Heart left ventricle (tissue), 16 donors: ENCODE measurements around the gene SELENOM. TPM values are rescaled to one million over a fixed set of nuclear protein-coding genes. Genes with fewer than 3 reads are reported as not detected.
"Not testable (repeated sequence)": the region's sequence is repeated elsewhere in the genome, so short reads cannot be mapped to it uniquely, and the experiment has no call there.

Source experiments
- ATAC-seq, 4 donors: fragments of 200-7000 bp; cut with Tn5 transposase; one replicate each; pipeline ENCODE4 v1.9.1; 2020 to 2022; ENCODE audit warnings: moderate library complexity in 4 of 4, mild to moderate bottlenecking in 3 of 4, moderate number of reproducible peaks in 1 of 4
- DNase-seq, 5 donors: peaks; one replicate each; pipeline ENCODE4 v3.0.0-alpha.2; 2020
- H3K27ac ChIP-seq, 12 donors: fragments of 200-600 bp; sonication (generic) in 4 of 12; one replicate each; pipeline versions ENCODE4 v1.5.0 to v1.8.0; 2016 to 2022; ENCODE audit warnings: mild to moderate bottlenecking in 2 of 12
- H3K27me3 ChIP-seq, 9 donors: fragments of 200-600 bp; sonication (generic) in 2 of 9; one replicate each; pipeline versions ENCODE4 v1.5.1 to v1.8.0; 2016 to 2022; ENCODE audit warnings: mild to moderate bottlenecking in 3 of 9
- H3K36me3 ChIP-seq, 9 donors: fragments of 200-600 bp; sonication (generic) in 2 of 9; one replicate each; pipeline versions ENCODE4 v1.5.0 to v1.8.0; 2018 to 2022; ENCODE audit warnings: mild to moderate bottlenecking in 2 of 9
- H3K4me1 ChIP-seq, 12 donors: fragments of 200-600 bp; sonication (generic) in 4 of 12; one replicate each; pipeline versions ENCODE4 v1.5.0 to v1.8.0; 2016 to 2022; ENCODE audit warnings: mild to moderate bottlenecking in 3 of 12
- H3K4me3 ChIP-seq, 12 donors: fragments of 200-600 bp; sonication (generic) in 4 of 12; one replicate each; pipeline versions ENCODE4 v1.5.0 to v1.8.0; 2017 to 2022; ENCODE audit warnings: mild to moderate bottlenecking in 9 of 12, moderate library complexity in 4 of 12
- H3K9me3 ChIP-seq, 12 donors: fragments of 200-600 bp; sonication (generic) in 4 of 12; one replicate each; pipeline versions ENCODE4 v1.5.0 to v1.8.0; 2016 to 2022; ENCODE audit warnings: mild to moderate bottlenecking in 1 of 12
- POLR2A ChIP-seq, 2 donors: fragments of 450-650 bp; IDR thresholded peaks; one replicate each; pipeline ENCODE4 v1.6.1; 2017; ENCODE audit warnings: antibody characterized with exemption in 2 of 2, mild to moderate bottlenecking in 2 of 2, moderate library complexity in 2 of 2
- WGBS, 4 donors: extraction: QIAGEN DNeasy Blood & Tissue Kit in 2 of 4; methylation state at CpG; one replicate each; pipeline versions ENCODE4 v1.1.5 to v1.1.7; 2013 to 2018; 5-methylcytosine and 5-hydroxymethylcytosine counted together
- intact Hi-C, 10 donors: fragments of 100-400 bp; cut with DNase I; formaldehyde crosslinking; loops; one replicate each; pipeline versions ENCODE4 v1.11.1 to v1.14.2; 2022
- polyA plus RNA-seq, 2 donors: library from polyadenylated mRNA; stranded (reverse); fragments of 200-250 nt; gene quantifications; one replicate each; pipeline ENCODE4 v1.2.3, GENCODE V29; 2013
- total RNA-seq, 9 donors: library from RNA; depleted of rRNA in 2 of 9; stranded (reverse); fragments of >200 nt in 2 of 9; fragmentation: NEBNext Ultra II Directional in 3 of 9; extraction: Animal tissue kit (Norgen Biotek cat#: 25700) in 3 of 9; gene quantifications; one replicate each; pipeline versions ENCODE4 v1.1.0 to v1.2.4, GENCODE V29; 2016 to 2023
- TF ChIP-seq, protein P1 (sequence below), 12 donors: fragments of 200-600 bp; sonication (generic) in 4 of 12; IDR thresholded peaks; one replicate each; pipeline versions ENCODE4 v1.5.0 to v1.8.0; 2018 to 2022; ENCODE audit warnings: antibody characterized with exemption in 12 of 12, mild to moderate bottlenecking in 5 of 12
- donor health status: ischemic (EF 13 %, LVEDD 7.1; RV severe dilation, severe dysfunction).
- donor health status: healthy with polysubstance abuse.
- donor health status: DM: no; HTN: yes; CAD: no.
- donor health status: DM: no; HTN: no; CAD: no.
- donor health status: ischemic (EF 25% LVEDD 6.9; RV normal size, moderate dysfunction).
- donor health status: ischemic (EF 25% LVEDD 5.7; RV mildly dilated, moderate dysfunction).
- donor health status: healthy.
- donor health status: DM: yes; HTN: yes; CAD: no.
- donor health status: ischemic (EF 35%, LVEDD 5.7; RV mildly dilated, moderate dysfunction).
- donor health status: nonischemic (EF 11% LVEDD 7.7; RV severe dilation, severe dysfunction).
- donor health status: DM: yes; HTN: yes; CAD: no.
- donor health status: PGD.
- donor health status: ischemic (EF 29% LVEDD 5.4; RV normal size, mild dysfunction).
- donor health status: nonischemic (EF 23%, LVEDD 6.1; RV moderate dilation, normal function).

SELENOM gene
- total and polyA plus RNA-seq, 11 donors: 35.0 to 183 (median 55.0) TPM

DNA sequence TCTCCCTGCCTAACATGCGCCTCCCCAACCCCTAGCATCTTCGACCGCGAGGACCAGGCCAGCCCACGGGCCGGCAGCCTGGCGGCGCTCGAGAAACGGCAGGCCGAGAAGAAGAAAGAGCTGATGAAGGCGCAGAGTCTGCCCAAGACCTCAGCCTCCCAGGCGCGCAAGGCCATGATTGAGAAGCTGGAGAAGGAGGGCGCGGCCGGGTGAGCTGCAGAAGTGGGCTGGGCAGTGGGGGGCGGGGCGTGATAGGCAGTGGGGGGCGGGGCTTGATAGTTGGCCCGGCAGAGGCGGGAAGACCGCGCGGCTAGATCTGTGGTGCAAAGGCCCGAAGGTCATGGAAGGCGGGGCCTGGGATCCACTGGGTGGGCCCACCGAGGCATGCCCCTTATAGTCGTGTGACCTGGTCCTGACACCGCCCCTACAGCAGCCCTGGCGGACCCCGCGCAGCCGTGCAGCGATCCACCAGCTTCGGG lies 8.7 kb downstream of the SELENOM start:
- H3K4me3 ChIP-seq: no peak overlapping the region
- H3K9me3 ChIP-seq: no peaks in the 10 kb centered on the region
- intact Hi-C loops: loop anchor here in 1 of 10 donors (10.0 kb wide), 1 partner anchor 46 kb away; the partner anchor contains the start of gene PLA2G3
- TF ChIP-seq POLR2A (IDR thresholded peaks at IDR 0.05): no peak
- TF ChIP-seq, protein P1, sequence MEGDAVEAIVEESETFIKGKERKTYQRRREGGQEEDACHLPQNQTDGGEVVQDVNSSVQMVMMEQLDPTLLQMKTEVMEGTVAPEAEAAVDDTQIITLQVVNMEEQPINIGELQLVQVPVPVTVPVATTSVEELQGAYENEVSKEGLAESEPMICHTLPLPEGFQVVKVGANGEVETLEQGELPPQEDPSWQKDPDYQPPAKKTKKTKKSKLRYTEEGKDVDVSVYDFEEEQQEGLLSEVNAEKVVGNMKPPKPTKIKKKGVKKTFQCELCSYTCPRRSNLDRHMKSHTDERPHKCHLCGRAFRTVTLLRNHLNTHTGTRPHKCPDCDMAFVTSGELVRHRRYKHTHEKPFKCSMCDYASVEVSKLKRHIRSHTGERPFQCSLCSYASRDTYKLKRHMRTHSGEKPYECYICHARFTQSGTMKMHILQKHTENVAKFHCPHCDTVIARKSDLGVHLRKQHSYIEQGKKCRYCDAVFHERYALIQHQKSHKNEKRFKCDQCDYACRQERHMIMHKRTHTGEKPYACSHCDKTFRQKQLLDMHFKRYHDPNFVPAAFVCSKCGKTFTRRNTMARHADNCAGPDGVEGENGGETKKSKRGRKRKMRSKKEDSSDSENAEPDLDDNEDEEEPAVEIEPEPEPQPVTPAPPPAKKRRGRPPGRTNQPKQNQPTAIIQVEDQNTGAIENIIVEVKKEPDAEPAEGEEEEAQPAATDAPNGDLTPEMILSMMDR (IDR thresholded peaks at IDR 0.05): no peak
- 61 to 63% (median 62%) methylated on average over 31 to 36 of the region's 36 CpGs for WGBS, 4 donors
- ATAC-seq: peak in 1 of 4 donors; percentile 0
- peak overlapping the region in 5 of 12 donors; percentile 21 to 99 (median 48) for H3K27ac ChIP-seq
- H3K4me1 ChIP-seq: peaks cover 0 to 67% (median 18%) of the 10 kb centered on the region in 12 donors
- peaks cover 4 to 100% (median 97%) of the 10 kb centered on the region in 9 donors for H3K36me3 ChIP-seq
- no peaks in the 10 kb centered on the region for H3K27me3 ChIP-seq
- peak in 2 of 5 donors; percentile 31 to 71 for DNase-seq

GRCh38 chr22:31097941-31098631 lies 9.3 kb downstream of the SELENOM start:
- H3K27ac ChIP-seq: peak overlapping the region in 2 of 12 donors; percentile 48 to 99
- 76 to 83% (median 79%) methylated on average over 8 to 10 of the region's 10 CpGs for WGBS, 4 donors

GRCh38 chr22:31097539-31097938 lies 9.8 kb downstream of the SELENOM start:
- Histone ChIP-seq H3K4me1 (peaks cover 0 to 67% (median 20%) of the 10 kb centered on the region in 12 donors), H3K36me3 (peaks cover 4 to 100% (median 97%) of the 10 kb centered on the region in 9 donors), H3K27ac (peak overlapping the region in 1 of 12 donors; percentile 99)
- intact Hi-C loops: loop anchor here in 1 of 10 donors (10.0 kb wide), 1 partner anchor 47 kb away; the partner anchor contains the start of gene PLA2G3
- not testable (repeated sequence) for H3K4me3 ChIP-seq, ATAC-seq, DNase-seq, H3K27me3 ChIP-seq, H3K9me3 ChIP-seq
- 91 to 97% (median 95%) methylated on average over 5 of the region's 5 CpGs for WGBS, 4 donors

More at GRCh38 chr22:31097941-31098631, 9.3 kb downstream of the SELENOM start:
- intact Hi-C loops: loop anchor here in 1 of 10 donors (10.0 kb wide), 1 partner anchor 47 kb away; the partner anchor contains the start of gene PLA2G3
- Histone ChIP-seq H3K4me3 (no peak overlapping the region), H3K36me3 (peaks cover 4 to 100% (median 97%) of the 10 kb centered on the region in 9 donors), H3K4me1 (peaks cover 0 to 67% (median 19%) of the 10 kb centered on the region in 12 donors), H3K27me3 (no peaks in the 10 kb centered on the region), H3K9me3 (no peaks in the 10 kb centered on the region)
- no peak for TF ChIP-seq POLR2A (IDR thresholded peaks at IDR 0.05)
- TF ChIP-seq, protein P1 (IDR thresholded peaks at IDR 0.05): no peak
- DNase-seq: no peak
- ATAC-seq: no peak

DNA sequence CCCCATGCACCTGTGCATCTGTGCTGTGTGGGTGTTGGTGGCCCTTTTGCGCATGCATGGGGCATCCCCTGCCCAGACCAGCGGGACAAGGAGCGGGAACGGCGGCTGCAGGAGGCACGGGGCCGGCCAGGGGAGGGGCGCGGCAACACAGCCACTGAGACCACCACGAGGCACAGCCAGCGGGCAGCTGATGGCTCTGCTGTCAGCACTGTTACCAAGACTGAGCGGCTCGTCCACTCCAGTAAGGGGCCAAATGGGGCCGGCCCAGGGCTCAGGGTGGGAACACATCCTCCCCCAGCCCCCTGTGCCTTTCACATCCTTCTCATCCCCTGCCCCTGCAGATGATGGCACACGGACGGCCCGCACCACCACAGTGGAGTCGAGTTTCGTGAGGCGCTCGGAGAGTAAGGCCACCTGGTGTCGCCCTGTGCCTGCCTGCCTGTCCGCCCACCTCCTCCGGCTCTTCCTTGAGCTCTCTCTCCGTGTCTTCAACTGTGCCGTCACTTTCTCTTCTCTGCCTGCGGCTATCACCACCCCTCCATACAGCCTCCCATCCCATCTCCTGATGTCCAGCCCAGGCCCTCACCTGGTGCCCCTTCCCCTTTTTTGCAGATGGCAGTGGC lies 10.6 kb downstream of the SELENOM start:
- no peak for ATAC-seq
- no peaks in the 10 kb centered on the region for H3K27me3 ChIP-seq
- intact Hi-C loops: loop anchor here in 1 of 10 donors (10.0 kb wide), 1 partner anchor 48 kb away; the partner anchor contains the start of gene PLA2G3
- H3K36me3 ChIP-seq: peaks cover 4 to 100% (median 97%) of the 10 kb centered on the region in 9 donors
- peak overlapping the region in 2 of 12 donors; percentile 2 to 99 for H3K27ac ChIP-seq
- H3K4me1 ChIP-seq: peaks cover 0 to 66% (median 22%) of the 10 kb centered on the region in 12 donors
- DNase-seq: peak in 1 of 5 donors; percentile 14
- 87 to 90% (median 89%) methylated on average over 27 of the region's 27 CpGs for WGBS, 4 donors
- no peak for TF ChIP-seq POLR2A (IDR thresholded peaks at IDR 0.05)
- TF ChIP-seq, protein P1 (IDR thresholded peaks at IDR 0.05): no peak
- no peak overlapping the region for H3K4me3 ChIP-seq
- H3K9me3 ChIP-seq: no peaks in the 10 kb centered on the region
